ENCODE data around the gene GOLGA5.
A peak's percentile ranks its signal among the peaks of the same experiment; 100 is the strongest.
"Not testable (repeated sequence)": the region's sequence is repeated elsewhere in the genome, so short reads cannot be mapped to it uniquely, and the experiment has no call there.

GOLGA5 gene, protein sequence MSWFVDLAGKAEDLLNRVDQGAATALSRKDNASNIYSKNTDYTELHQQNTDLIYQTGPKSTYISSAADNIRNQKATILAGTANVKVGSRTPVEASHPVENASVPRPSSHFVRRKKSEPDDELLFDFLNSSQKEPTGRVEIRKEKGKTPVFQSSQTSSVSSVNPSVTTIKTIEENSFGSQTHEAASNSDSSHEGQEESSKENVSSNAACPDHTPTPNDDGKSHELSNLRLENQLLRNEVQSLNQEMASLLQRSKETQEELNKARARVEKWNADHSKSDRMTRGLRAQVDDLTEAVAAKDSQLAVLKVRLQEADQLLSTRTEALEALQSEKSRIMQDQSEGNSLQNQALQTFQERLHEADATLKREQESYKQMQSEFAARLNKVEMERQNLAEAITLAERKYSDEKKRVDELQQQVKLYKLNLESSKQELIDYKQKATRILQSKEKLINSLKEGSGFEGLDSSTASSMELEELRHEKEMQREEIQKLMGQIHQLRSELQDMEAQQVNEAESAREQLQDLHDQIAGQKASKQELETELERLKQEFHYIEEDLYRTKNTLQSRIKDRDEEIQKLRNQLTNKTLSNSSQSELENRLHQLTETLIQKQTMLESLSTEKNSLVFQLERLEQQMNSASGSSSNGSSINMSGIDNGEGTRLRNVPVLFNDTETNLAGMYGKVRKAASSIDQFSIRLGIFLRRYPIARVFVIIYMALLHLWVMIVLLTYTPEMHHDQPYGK

DNA sequence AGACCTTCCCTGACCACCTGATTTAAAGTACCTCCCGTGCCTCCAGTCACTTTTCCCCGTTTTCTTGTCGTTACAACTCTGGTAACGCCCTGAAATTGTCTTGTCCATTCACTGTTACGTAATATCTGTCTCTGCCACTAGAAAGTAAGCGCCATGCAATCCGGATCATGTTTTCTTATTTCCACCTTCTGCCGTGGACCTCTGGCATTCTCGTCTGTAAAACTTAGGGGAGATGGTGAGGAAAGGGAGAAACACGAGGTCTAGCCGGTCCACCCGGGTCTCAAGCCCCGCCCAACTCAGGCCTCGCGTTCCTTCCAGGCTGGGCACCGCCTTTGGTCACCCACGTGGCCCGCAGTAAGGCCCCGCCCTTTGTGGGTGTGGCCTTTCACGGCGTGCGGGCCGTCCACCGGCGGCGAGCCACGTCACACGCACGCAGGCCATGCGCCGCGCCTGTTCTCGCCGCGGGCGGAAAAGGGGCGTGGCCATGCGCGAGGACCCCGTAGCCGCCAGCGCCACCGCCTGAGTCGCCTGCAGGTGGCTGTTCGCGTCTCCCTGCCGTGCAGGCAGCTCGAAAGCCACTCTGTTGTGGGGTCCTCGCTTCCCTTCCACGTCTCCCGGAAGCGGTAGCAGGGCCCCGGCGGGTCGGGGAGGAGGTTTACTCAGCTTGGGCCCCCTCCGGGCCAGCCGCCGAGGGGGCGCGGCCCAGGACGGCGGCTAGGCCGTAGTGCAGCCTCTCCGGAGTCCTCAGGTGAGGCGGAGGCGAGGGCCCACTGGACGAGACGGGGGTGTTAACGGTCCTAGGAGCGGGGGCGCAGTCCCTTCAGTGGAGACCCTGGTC lies at the start of gene GOLGA5:
GOLGA5 (plus strand) TSS at position 597 of the 838 bp plus-strand sequence. CDS start 3,133 bp downstream, outside the sequence.
- DNase-seq = peak; percentile 98

DNA sequence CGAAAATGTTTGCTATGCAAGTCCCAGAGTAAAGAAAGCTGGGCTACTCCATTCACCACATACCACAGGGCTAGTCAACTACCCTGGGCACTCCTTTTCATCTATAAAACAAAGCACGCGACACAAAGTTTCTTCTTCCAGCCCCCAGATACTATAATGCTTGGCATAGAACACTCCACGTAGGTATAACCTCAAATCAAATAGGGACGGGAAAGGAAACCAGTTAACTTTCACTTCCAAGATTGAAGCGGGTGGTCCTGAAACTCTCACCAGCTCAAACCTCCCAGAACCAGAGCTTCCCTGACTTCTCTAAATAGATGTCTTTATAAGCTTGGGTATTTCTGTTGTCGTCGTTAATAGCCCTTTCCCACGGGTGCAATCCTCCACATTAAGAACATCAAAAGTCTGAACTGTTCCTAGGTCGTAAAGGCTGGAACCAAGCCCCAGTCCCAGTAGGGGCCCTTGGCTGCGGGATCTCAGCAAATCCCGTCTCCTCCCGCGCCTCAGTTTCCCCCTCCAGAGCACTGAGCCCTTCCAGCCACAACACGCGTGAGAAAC lies 46.3 kb upstream of the GOLGA5 start:
- no peak for DNase-seq

DNA sequence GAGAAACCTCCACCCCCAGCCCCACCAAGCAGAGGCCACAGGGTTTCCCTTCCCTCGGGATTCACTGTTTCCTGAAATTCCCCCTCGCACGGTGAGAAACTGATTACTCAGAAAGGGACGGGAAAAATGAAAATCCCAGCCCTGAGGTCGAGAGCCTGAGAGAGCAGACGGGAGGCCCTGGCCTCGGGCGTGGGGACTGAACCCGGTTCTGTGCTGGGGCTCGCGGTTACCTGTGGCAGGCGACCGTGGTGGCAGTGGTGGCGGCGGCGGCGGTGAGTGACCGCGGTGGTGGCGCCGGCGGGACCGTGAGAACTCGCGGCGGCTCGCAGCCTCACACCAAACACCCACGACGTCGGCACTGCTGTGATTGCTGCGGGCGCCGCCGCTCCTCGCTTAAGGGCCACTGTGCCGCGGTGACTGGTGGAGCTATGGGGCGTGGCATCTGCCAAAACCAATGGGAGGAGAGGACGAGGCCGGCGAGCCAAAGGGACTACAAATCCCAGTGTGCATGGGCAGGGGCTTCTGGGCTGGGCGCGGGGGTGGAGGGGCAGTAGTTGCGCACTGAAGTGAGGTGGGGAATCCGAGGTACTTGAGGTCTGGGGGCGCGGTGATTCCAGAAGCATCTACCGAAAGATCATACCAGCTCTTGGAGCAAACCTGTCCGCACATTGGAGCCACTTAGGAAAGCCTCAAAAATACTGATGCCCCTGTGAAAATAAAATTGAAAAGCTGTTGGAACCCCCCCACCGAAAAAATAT lies 45.7 kb upstream of the GOLGA5 start, which contains the start of gene LGMN:
LGMN (minus strand) TSS at position 369 of the 758 bp plus-strand sequence. CDS start 15,841 bp downstream, outside the sequence.
- peak; percentile 91 for DNase-seq

DNA sequence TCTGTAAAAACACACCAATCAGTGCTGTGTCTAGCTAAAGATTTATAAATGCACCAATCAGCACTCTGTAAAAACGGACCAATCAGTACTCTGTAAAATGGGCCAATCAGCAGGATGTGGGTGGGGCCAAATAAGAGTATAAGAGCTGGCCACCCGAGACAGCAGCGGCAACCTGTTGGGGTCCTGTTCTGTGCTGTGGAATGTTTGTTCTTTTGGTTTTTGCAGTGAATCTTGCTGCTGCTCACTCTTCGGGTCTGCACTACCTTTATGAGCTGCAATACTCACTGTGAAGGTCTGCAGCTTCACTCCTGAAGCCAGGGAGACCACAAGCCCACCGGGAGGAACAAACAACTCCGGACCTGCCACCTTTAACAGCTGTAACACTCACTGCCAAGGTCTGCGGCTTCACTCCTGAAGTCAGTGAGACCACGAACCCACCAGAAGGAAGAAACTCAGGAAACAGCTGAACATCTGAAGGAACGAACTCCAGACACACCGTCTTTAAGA lies 43.8 kb upstream of the GOLGA5 start:
- peak; percentile 32 for DNase-seq

DNA sequence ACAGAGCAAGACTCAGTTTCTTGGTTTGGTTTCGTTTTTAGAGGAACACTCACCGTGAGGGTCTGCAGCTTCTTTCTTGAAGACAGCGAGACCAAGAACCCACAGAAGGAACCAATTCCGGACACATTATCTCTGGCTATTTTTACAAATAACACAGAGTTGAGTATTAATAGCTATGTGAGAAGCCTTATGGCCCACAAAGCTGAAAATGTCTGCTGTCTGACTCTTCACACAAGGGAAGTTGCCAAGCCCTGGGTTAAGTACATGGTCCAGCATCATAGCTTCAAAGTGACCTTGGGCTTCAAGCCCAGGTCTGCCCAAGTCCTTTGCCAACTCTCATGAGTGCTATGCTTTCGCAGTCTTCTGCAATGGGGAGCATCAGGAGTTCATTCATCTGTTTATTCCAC lies 43.1 kb upstream of the GOLGA5 start:
- no peak for DNase-seq

DNA sequence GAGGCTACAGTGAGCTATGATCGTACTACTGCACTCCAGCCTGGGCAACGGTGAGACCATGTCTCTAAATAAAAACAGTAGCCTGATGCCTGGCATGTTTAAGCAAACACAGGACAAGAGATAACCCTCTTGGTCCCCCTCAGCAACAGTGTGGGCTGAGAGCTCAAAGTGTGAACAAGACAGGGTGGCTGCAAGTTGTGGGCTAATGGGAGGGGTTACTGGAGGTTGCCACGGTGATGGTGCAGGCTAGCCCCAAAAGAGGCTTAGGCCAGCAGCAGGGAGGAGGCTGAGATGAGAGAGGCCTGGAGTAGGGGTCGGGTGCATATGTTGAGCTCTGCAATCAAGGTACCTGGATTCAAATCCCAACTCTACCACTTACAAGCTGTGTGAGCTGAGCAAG lies 42.3 kb upstream of the GOLGA5 start:
- no peak for DNase-seq

DNA sequence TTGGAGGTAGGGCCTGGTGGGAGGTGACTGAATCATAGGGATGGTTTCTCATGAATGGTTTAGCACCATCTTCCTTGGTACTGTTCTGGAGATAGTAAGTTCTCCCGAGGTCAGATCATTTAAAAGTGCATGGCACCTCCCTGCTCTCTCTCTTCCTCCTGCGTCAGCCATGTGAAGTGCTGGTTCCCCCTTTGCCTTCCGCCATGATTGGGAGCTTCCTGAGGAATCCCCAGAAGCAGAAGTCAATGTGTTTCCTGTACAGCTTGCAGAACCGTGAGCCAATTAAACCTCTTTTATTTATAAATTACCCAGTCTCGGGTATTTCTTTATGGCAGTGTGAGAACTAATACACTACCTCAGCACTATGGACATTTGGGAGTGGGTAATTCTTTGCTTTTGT lies 40.9 kb upstream of the GOLGA5 start:
- no peak for DNase-seq

DNA sequence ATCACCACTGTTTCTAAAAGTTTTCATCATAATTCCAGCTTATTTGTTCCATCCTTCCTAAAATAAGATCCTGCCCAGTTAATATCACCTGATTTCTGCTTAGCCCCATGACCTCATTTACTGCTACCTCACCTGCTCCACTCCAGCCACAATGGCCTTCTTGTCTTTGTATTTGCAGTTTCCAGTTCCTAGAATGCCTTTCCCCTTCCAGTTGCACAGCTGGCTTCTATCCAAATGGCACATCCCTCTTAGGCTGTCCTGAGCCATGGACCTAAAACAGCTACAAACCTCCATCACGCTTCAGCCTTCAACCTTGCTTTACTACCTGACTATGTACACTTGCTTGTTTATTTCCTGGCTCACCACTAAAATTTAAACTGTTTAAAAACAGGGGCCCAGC lies 39.1 kb upstream of the GOLGA5 start:
- no peak for DNase-seq

DNA sequence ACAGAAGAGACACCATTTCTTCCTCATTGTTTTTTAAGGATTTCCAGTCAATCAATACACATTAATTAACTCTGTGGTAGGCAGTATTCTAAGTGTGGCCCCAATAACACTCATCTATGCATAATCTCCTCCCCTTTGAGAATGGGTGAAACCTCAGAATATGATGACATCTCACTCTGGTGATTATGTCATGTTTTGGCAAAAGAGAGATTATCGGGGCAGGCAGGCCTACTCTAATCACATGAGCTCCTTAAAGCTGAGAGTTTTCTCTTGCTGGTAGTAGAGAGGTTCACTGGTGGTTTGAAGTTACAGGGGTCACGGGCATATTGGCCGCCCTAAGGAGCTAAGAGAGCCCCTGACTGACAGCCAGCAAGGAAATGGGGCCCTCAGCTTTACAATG lies 38.6 kb upstream of the GOLGA5 start:
- peak; percentile 23 for DNase-seq

DNA sequence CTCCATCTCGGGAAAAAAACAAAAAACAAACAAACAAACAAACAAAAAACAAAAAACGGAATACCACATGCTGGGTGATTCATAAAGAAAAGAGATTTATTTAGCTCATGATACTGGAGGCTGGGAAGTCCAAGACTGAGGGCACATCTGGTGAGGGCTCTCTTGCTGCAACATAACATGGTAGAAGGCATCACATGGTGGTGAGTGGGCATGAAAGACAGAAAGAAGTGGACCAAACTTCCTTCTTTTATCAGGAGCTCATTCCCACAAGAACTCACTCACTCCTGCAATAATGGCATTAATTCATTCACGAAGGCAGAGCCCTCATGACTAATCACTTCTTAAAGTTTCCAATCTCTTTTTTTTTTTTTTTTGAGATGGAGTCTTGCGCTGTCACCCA lies 37.7 kb upstream of the GOLGA5 start:
- no peak for DNase-seq

DNA sequence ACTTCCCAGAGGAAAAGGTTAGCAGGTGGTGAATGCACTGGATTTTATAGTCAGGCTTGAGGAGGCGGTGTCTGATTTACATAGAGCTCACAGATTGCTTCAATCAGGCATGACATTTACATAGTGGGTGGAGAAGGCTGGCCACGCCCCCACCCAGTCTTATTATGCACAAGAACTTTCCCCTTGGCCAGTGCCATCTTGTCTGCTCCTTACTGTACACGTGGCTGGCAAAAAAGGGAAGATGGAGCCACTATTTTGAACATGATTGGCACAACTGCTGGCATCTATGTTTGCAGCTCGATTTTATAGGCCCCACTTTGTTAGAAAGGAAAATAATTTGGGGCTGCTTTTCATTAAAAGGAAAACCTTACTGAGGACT lies 34.8 kb upstream of the GOLGA5 start:
- no peak for DNase-seq

DNA sequence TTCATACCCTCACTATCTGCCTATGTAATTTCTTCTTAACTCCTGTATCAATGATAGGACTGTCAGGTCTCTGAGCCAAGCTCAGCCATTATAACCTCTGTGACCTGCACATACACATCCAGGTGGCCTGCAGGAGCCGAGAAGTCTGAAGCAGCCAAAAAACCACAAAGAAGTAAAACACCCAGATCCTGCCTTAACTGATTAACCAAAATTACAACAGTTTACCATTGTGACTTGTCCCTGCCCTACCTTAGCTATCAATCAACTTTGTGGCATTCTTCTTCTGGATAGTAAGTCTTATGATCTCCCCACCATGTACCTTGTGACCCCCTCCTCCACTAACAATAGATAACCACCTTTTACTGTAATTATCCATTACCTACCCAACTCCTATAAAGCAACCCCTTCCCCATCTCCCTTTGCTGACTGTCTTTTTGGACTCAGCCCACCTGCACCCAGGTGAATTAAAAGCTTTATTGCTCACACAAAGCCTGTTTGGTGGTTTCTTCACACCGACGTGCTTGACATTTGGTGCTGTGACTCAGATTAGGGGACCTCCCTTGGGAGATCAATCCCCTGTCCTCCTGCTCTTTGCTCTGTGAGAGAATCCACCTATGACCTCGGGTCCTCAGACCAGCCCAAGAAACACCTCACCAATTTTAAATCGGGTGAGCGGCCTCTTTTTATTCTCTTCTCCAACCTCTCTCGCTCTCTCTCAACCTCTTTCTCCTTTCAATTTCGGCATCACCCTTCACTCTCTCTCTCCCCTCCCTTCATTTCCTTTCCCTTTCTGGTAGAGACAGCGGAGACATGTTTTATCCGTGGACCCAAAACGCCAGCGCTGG lies 34.2 kb upstream of the GOLGA5 start:
- no peak for DNase-seq

DNA sequence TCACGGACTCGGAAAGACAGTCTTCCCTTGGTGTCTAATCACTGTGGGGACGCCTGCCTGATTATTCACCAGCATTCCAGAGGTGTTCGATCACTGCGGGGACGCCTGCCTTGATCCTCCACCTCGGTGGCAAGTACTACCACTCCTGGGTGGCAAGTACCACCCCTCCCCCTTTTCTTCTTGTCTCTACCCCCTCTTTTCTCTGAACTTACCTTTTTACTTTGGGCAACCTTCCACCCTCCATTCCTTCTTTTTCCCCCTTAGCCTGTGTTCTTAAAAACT lies 33.6 kb upstream of the GOLGA5 start:
- no peak for DNase-seq

DNA sequence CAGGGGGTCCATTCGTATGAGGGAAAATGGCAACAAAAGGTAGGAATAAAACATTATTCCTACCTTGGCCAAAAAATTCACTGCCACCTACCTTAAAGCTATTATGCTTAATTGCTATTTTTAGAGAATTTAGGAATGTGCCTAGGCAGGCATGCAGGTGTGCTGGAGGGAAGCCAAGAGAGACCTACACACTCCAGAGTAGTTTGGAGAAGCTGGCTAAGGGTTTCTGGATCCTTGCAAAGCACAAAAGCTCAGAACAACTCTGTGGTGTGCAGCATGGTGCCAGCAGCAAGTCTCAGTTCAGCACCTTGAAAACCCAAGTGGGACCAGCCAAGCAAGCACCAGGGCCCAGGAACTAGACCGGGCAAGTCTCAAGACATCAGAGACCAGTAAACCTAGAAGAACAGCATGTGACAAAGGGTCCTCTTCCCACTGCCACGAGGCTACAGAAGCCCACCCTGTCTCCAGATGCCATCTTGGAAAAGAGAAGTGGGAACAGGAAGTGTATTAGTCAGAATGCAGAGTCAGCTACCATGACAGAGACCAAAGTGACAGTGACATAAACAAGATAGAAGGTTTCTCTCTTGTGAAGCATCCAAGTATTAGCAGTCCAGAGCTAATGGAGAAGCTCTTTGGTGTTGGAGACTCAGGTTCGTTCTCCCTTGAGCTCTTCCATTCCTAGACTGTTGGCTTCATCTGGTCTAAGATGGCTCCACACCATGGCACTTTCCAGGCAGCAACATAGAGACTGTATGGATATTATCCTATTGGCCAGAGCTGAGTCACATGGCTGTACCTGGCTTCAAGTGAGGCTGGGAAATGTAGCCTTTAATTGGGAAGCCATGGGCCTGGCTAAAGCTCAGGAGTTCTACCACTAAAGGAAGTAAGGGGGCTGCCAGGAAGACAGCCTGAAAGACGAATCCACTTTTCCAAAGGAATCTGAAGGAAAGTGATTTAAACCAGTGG lies 30.2 kb upstream of the GOLGA5 start:
- DNase-seq = not testable (repeated sequence)

DNA sequence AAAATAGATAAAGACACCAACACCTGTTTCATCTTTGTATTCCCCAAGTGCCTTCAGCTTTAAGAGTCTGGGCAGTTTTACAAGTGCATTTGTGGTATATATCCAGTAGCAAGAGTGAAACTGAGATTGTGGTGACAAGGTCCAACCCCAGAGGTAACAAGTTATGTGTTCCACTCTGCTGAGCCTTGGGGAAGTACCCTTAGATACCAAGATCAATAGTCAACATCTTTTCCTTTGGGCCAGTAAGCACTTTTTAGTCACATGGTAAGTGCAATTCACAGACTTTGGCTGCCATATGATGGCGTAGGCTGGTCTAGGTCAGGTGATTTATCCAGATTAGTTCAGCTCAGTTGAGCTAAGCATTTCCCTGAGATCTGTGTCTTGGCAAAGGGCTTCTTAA lies 25.9 kb upstream of the GOLGA5 start:
- DNase-seq = peak; percentile 94

DNA sequence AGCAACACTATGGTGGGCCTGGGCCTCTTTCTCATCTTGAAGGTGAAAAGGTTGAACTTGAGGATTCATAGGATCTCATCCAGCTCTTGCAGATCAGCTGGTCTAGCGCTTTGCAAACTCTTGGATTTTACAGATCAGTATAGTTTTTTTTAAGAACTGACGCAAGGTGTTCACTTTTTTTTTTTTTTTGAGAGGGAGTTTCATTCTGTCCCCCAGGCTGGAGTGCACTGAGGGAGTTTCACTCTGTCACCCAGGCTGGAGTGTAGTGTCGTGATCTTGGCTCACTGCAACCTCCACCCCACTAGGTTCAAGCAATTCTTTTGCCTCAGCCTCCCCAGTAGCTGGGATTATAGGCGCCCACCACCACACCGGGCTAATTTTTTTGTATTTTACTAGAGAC lies 25.3 kb upstream of the GOLGA5 start:
- DNase-seq = no peak

DNA sequence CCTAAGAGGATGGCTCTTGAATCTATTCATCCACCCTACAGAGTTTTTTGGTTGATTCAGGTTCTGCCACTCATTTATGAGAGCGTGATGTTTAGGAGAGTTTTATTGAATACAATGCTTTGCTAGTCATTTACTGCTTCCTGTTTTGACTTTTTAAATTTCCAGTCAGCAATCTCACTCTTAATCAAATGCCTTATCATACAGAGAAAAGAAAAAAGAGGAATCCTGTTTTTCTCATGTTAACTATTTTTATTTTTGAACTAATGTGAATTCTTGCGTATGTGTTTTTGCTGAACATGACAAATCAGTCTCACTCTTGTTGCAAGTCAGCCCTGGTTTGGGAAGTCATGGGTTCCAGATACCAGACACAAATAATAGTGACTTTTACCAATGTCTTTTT lies 23.6 kb upstream of the GOLGA5 start:
- peak; percentile 87 for DNase-seq

DNA sequence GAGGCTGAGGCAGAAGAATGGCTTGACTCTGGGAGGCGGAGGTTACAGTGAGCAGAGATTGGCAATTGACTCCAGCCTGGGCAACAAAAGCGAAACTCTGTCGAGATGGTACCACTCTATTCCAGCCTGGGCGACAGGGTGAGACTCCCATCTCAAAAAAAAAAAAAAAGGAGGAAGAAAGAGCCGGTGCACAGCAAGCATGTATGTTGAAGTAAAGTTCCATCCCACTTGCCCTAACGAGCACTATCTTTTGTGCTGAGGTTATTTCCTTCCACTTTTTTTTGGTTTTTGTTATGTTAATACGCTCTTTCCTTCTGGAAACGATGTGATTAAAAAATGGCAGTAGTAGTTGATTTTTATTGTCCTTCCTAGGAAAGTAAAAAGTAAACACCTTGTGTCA lies 19.5 kb upstream of the GOLGA5 start:
- DNase-seq = no peak

DNA sequence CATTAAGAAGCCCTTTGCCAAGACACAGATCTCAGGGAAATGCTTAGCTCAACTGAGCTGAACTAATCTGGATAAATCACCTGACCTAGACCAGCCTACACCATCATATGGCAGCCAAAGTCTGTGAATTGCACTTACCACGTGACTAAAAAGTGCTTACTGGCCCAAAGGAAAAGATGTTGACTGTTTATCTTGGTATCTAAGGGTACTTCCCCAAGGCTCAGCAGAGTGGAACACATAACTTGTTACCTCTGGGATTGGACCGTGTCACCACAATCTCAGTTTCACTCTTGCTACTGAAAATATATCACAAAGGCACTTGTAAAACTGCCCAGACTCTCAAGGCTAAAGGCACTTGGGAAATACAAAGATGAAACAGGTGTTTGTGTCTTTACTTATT lies 18.8 kb upstream of the GOLGA5 start:
- DNase-seq = peak; percentile 91

Data from activated CD4-positive, alpha-beta T cell treated with anti-CD3 and anti-CD28 coated beads, Interleukin-10, Interleukin-2, amounts not matched to agents 100 ng/mL and 50 ng/mL, durations not matched to agents 16 hours and 8 hours (primary cell).